Daoy (cell line): ENCODE measurements around the gene UQCRC1. TPM values are rescaled to one million over a fixed set of nuclear protein-coding genes. Genes with fewer than 3 reads are reported as not detected.
A peak's percentile ranks its signal among the peaks of the same experiment; 100 is the strongest.

Experiments used
- DNase-seq: peaks from one replicate; pipeline ENCODE4 v3.0.0-alpha.2; 2015; ENCODE audit warnings: low read depth
- total RNA-seq: library from RNA; depleted of rRNA; stranded (reverse); fragments of >200 nt; shearing (Covaris generic); gene quantifications from 2 replicates; pipeline ENCODE4 v1.2.3, GENCODE V29; 2014; rRNA removed

The UQCRC1 gene
- 291 and 336 TPM in 2 replicates for total RNA-seq

DNA sequence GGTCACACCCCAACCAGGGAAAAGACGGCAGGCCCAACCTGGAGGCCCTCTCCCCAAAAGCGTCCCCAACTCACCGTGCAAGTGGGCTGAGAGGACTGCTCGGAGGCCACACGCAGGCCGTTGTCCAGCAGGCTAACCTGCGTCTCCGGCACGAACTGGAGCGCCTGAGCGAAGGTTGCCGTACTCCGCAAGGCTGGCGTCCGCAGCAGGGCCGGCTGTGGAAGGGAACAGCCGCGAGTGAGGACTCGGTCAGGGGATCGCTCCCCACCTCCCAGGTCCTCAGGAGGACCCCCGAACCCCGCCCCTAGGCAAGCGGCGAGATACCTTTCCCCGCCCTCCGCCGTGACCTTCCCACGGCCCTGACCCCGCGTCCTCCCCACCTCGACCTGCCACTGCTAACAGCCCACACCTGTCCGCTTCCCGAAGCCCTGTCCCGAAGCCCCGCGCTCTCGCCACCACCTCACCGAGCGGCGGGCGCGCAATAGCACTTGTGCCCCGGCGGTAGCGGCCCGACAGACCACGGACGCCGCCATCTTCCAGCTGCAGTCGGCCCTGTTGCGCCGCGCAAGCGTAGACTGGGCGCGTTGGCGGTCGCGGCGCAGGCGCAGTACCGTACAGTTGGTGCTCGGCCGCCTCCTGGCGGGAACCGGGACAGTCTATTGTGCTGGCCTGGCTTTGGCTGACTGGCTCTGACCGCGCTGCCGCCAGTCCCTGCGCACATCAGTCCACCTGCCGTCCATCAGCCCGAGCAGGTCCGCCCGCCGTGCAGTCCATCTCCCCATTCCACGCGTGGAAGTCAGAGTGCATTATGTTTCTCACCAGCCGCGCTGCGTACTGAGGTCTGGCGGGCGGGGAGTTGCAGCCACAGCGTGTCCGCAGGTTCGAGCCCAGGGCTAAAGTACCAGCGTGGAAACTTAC is at the start of gene UQCRC1:
TSS of gene UQCRC1 (minus strand) at position 559 of the 918 bp plus-strand sequence. CDS start at position 533, 26 bp downstream.
- peak; percentile 95 for DNase-seq

GRCh38 chr3:48656841-48657281 is 47.4 kb upstream of the UQCRC1 start:
- no peak for DNase-seq

GRCh38 chr3:48656061-48656840 is 46.8 kb upstream of the UQCRC1 start:
- peak; percentile 80 for DNase-seq

DNA sequence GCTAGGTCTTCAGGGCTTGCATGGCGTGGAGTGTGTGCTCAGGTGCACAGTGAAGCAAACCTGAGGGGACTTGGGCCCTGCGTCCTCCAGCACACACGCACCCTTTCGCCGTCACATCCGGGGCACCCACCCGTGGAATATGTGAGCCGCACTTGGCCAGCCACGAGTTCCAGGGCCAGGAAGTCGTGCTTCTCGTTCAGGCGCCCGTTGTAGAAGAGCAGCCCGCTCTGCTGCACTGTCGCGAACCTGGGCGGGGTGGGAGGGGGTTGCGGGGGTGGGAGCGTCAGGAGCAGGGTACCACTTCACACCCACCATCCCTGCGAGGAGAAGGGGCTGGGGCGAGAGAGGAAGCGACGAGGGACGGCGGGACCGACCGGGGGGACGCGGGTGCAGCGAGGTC is 46.2 kb upstream of the UQCRC1 start:
- no peak for DNase-seq

GRCh38 chr3:48655063-48655462 is 45.6 kb upstream of the UQCRC1 start:
- no peak for DNase-seq

DNA sequence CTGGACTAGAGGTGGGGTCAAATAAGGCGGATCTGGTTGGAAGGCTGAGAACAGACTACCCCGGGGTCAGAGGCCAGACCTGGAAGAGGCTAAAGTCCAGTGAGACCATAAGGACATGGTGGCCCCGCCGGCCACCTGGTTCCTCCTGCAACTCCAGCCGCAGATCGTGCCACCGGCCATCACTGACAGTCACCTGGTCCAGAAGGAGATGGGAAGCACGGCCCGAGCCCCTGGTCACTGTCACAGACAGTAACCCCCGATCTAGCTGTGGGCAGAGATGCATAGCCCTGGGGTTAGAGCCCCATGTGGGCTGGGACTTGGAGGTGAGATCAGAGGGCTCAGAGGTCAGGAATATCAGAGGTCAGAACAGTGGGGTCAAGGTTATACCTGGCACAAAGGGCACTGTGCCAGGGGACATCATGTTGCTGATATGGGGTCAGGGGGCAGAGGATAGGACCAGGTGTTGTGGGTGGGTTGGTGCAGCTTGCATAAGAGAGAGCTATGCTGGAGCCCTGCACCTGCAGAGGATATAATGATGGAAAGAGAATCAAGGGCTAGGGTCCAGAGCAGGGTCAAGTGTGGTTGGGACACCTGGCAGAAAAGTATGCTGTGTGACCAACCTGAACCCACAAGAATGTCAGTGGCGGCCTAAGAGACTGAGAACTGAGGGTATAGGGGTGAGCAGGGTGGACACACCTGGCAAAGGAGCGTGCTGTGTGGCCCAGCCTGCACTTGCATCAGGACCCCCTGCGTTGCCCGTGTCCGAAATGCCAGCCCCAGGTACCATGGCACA is 43.7 kb upstream of the UQCRC1 start:
- DNase-seq = no peak

DNA sequence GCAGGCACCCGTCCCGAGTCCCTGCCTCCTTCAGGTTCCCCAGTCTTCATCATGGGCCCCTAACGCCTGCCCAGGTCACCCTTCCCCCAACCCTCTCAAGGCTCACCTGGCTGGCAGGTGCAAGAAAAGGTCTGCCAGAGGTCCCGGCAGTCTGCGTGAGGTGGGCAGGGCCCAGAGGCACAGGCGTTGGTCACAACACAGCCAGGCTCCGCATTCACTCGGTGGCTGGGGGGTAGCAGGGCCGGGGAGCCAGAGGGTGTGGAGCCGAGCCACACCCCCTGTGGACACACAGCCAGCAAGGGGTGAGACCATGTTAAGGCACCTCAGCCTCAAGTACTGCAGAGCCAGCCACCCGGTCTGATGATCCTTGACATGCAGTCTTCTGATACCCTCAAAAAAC is 42.3 kb upstream of the UQCRC1 start:
- no peak for DNase-seq

- no peak for DNase-seq
These were observed 41.3 kb upstream of the UQCRC1 start for GRCh38 chr3:48650723-48651122.

DNA sequence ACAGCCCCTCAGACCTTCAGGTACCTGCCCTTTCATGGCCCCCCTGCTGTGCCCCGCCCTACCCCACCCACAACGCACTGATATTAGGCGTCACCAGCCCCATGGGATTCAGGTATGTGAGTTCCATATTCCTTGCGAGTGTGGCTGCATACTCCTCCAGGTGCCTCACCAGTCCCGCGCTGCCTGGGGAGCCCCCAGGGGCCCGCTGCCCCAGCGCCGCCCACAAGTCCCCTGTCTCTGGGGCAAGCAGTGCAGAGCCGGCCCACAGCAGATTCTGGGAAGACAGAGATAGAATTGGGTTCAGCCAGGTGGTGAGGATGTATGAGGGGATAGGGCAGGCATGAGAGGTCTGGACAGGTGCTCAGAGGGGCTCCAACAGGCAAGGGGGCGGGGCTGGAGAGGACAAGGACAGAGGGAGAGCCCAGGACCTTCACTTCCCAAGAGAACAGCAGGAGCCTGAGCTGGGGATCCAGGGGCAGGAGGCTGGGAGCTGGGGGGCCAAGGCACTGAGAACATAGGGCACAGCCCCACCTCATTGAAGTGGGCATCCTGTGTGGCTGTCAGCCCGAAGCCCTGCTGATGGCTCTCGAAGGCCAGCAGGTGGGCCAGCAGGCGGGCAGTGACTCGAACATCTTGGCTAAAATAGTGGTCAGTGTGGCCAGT is 38.9 kb upstream of the UQCRC1 start:
- DNase-seq = no peak

DNA sequence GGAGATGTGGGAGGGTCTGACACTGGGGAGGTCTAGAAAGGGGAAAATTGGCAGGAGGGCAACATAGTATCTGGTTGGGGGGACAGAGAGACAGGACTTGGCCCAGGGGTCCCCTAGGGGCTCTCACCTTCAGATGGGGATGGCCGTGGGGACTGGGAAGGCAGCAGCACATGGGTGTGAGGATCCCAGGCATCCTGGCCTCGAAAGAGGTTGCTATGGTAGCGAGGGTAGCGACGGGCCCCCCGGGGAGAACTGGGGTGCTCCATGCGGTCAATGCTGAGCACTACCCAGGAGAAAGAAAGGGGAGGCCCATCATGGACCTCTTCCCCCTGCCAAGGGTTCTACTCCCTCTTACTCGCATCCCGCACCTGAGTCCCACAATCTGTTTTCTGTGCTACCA is 38.3 kb upstream of the UQCRC1 start:
- DNase-seq = no peak

GRCh38 chr3:48644898-48645760 is 35.7 kb upstream of the UQCRC1 start:
- DNase-seq = no peak

DNA sequence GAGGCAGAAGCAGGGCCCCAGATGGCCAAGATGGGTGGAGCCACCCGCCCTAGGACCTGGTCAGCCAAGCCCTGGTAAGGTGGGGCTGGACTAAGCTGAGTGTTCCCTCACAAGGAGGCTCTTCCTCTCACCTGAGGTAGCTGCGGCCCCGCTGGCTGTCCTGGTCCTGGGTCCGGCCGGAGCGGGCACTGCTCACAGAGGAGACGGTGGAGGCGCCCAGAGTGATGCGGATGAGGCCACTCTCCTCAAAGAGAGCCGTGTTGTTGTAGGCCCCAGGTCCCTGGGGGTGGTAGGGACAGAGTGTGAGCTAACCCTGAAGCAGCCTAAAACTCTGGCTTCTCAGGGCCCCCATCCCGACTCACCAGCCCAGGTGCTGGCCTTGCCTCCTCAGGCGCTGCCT is 33.2 kb upstream of the UQCRC1 start:
- DNase-seq = no peak

DNA sequence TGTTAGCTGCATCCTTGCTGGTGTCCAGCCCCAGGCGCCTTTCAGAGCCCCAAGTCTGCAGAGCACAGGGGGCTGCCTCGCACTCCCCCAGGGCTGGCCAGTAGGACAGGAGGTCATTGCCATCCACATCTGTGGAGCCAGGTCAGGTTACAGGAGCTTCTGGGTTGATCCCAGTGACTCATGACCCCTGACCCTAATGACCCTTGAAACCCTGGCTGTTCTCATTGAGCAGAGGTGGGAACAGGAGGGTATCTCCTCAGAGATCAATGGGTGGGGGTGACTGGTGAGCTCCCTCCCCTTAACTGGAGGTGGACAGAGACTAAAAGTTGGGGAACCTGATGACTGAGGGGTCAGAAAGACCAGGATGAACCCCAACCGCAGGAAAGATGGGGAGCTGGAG is 31.9 kb upstream of the UQCRC1 start:
- no peak for DNase-seq

DNA sequence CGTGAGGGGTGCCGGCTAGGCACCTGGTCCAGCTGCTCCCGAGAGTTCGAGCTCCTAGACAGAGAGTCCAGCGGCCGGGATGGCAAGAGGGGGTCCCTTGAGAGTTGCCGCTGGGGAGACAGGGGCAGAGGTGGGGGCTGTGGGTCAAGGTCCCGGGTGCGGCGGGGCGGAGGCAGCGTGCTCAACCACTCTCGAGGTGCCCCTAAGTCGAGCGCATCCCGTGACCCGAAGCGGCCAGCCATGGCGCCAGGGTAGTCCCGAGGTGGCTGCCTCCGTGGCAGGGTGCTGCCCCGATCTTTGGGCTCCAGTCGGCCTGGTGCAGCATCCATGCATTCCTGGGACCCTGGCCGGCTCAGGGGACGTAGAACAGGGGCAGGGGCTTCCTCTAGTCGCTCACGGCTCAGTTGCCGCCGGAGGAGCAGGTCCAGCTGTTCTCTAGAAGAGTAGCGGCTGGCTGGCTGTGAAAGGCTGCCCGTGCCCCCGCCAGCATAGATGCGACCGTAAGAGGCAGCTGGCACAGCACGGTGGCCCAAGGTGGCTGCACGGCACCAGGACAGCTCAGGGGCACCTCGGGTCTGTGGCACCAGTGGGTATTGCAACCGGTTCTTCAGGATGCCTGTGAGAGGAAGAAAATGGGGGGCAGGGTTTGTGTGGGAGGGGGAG is 30.6 kb upstream of the UQCRC1 start:
- no peak for DNase-seq

- no peak for DNase-seq
These were observed 27.9 kb upstream of the UQCRC1 start for GRCh38 chr3:48637305-48637704.

GRCh38 chr3:48636149-48636655 is 26.8 kb upstream of the UQCRC1 start:
- no peak for DNase-seq

GRCh38 chr3:48635222-48636021 is 26.0 kb upstream of the UQCRC1 start, which contains the start of gene SLC26A6:
SLC26A6 (minus strand) TSS chr3:48635461; CDS start chr3:48635393, 68 bp downstream.
- peak; percentile 97 for DNase-seq

GRCh38 chr3:48634661-48635221 is 25.3 kb upstream of the UQCRC1 start:
- peak; percentile 55 for DNase-seq
